ENCODE results near the gene PRRT1.

Gene PRRT1

DNA sequence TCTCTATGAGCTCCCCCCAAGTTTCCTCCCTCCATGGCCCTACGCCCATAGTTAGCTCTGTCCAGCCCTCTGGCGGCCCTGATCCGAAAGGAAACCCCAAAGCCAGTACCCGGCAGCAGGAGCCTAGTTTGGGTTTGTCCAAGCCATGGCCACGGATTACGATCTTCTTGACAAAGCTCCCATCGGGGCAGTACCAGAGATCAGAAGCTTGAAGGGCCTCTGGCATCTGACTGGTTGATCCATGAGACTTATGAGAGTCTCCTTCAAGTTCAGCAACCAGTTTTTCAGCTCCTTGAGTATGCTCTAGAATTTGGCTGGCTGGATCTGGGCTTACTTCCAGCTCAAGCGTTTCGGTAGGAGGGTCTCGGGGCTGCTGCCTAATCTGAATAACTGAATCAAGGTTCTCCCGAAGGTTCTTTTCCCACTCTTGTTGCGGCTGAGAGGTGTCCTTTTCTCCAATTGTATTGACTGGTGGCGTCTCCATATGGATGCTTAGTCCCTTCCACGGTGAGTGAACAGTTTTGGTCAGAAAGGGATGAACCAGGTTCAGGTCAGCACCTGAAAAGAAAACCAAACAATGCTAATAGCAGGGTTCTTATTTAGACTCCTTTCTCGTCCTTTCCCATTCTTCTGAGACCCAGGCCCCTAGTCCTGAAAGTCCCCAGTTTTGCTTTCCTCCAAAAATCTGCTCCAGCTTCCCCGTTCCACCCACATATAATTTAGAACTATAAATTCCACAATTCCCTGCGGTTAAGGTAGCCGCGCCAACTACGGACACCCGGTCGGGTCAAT, 22.2 kb downstream of the PRRT1 start:
- Histone ChIP-seq H3K4me3 (ENCODE audit: low read length in 2 of 2) (peak overlapping the region; percentile 70 to 80), H3K27ac (ENCODE audit: low read length) (peak overlapping the region; percentile 92), H3K9ac (ENCODE audit: low read length in 2 of 2) (peak overlapping the region; percentile 61 to 71), H3K27me3 (ENCODE audit: control insufficient read depth in 1 of 2, insufficient read depth in 2 of 2, low read length in 2 of 2) (no peaks in the 10 kb centered on the region), H3K9me3 (ENCODE audit: control insufficient read depth in 2 of 2, low read length in 2 of 2) (no peaks in the 10 kb centered on the region), H3K4me1 (ENCODE audit: control insufficient read depth, insufficient read depth, low read length) (peaks cover 29% of the 10 kb centered on the region), H3K36me3 (ENCODE audit: control insufficient read depth in 2 of 2, insufficient read depth in 2 of 2, low read length in 2 of 2) (peaks cover 10 to 11% of the 10 kb centered on the region in 2 donors)

DNA sequence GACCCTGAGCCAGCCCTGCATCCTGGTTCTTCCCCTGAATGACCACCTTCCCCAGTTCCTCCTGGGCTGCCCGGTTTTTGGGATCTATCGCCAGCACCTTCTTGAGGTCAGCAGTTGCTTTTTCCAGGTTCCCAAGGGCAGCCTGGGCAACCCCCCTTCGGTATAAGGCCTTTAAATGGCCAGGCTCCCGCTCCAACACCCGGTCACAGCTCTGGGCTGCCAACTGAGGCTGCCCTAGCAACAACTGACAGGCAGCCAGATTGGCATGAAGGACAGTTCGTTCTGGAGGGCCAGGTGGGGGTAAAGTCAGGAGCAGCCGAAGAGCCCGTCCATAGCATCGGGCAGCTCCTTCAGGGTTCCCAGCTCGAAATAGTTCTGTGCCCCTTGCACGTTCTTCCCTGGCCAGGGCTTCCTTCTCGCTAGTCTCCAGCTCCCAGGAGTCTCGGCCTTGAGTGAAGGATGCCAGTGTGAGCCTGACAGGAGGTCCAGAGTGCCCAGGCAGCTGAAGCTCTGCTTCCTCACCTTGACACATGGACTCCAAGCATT, 22.9 kb downstream of the PRRT1 start:
- peaks cover 11 to 14% of the 10 kb centered on the region in 2 donors for H3K36me3 ChIP-seq (ENCODE audit: control insufficient read depth in 2 of 2, insufficient read depth in 2 of 2, low read length in 2 of 2)
- H3K27me3 ChIP-seq (ENCODE audit: control insufficient read depth in 1 of 2, insufficient read depth in 2 of 2, low read length in 2 of 2) = no peaks in the 10 kb centered on the region
- peak overlapping the region; percentile 21 for H3K9ac ChIP-seq (ENCODE audit: low read length in 2 of 2)
- no peaks in the 10 kb centered on the region for H3K9me3 ChIP-seq (ENCODE audit: control insufficient read depth in 2 of 2, low read length in 2 of 2)
- H3K4me3 ChIP-seq (ENCODE audit: low read length in 2 of 2) = peak overlapping the region; percentile 70 to 80
- H3K4me1 ChIP-seq (ENCODE audit: control insufficient read depth, insufficient read depth, low read length) = peaks cover 32% of the 10 kb centered on the region
- peak overlapping the region; percentile 92 for H3K27ac ChIP-seq (ENCODE audit: low read length)

GRCh38 chr6:32127717-32128592, 23.8 kb downstream of the PRRT1 start, which contains the start of gene ATF6B:
TSS of gene ATF6B (minus strand) at chr6:32128246. CDS start at chr6:32128207, 39 bp downstream.
- H3K4me1 ChIP-seq (ENCODE audit: control insufficient read depth, insufficient read depth, low read length) = peaks cover 32% of the 10 kb centered on the region
- H3K36me3 ChIP-seq (ENCODE audit: control insufficient read depth in 2 of 2, insufficient read depth in 2 of 2, low read length in 2 of 2) = peaks cover 11 to 17% of the 10 kb centered on the region in 2 donors
- H3K9me3 ChIP-seq (ENCODE audit: control insufficient read depth in 2 of 2, low read length in 2 of 2) = no peaks in the 10 kb centered on the region
- peak within 1 kb of the TSS; percentile 92 for H3K27ac ChIP-seq (ENCODE audit: low read length)
- H3K27me3 ChIP-seq (ENCODE audit: control insufficient read depth in 1 of 2, insufficient read depth in 2 of 2, low read length in 2 of 2) = no peaks in the 10 kb centered on the region
- H3K9ac ChIP-seq (ENCODE audit: low read length in 2 of 2) = peak within 1 kb of the TSS; percentile 82 to 95
- H3K4me3 ChIP-seq (ENCODE audit: low read length in 2 of 2) = peak within 1 kb of the TSS; percentile 97 to 100

DNA sequence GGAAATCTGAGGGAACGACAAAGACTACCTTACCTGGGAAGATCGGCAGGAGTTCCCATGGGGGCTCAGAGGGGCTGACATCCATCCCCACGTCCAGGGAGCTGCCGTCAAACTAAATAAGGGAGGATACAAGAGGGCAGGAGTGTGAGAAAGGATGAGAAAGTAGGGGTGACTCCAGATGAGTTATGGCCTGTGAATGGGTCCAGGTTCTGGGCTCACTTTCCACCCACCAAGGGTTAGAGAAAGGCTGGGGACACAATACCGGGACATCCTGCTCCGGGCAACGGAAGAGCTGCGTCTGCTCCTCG, 24.4 kb downstream of the PRRT1 start:
- no peaks in the 10 kb centered on the region for H3K9me3 ChIP-seq (ENCODE audit: control insufficient read depth in 2 of 2, low read length in 2 of 2)
- no peaks in the 10 kb centered on the region for H3K27me3 ChIP-seq (ENCODE audit: control insufficient read depth in 1 of 2, insufficient read depth in 2 of 2, low read length in 2 of 2)
- peak overlapping the region; percentile 78 for H3K27ac ChIP-seq (ENCODE audit: low read length)
- H3K36me3 ChIP-seq (ENCODE audit: control insufficient read depth in 2 of 2, insufficient read depth in 2 of 2, low read length in 2 of 2) = peaks cover 11 to 17% of the 10 kb centered on the region in 2 donors
- peak overlapping the region; percentile 82 to 95 for H3K9ac ChIP-seq (ENCODE audit: low read length in 2 of 2)
- peaks cover 32% of the 10 kb centered on the region for H3K4me1 ChIP-seq (ENCODE audit: control insufficient read depth, insufficient read depth, low read length)
- peak overlapping the region; percentile 97 to 100 for H3K4me3 ChIP-seq (ENCODE audit: low read length in 2 of 2)

DNA sequence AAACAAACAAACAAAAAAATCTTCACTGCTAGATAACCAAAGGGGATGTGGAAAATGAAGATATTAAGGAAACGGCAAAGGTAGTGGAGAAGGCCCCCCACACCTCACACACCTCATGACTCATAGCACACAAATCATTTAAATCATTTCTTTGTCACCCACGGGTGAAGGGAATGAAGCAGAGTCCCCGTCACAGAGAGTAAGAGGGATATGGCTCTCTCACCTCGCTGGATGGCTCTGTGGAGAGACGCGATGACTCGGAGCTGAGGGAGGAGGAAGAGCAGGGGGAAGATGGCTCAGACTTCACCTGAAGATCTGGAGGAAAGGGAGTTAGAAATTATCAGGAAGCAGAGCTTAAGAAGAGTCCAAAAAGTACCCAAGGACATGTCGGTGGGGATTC, 24.9 kb downstream of the PRRT1 start:
- Histone ChIP-seq H3K36me3 (ENCODE audit: control insufficient read depth in 2 of 2, insufficient read depth in 2 of 2, low read length in 2 of 2) (peaks cover 15 to 21% of the 10 kb centered on the region in 2 donors), H3K9ac (ENCODE audit: low read length in 2 of 2) (peak overlapping the region; percentile 82 to 95), H3K9me3 (ENCODE audit: control insufficient read depth in 2 of 2, low read length in 2 of 2) (no peaks in the 10 kb centered on the region), H3K4me1 (ENCODE audit: control insufficient read depth, insufficient read depth, low read length) (peaks cover 32% of the 10 kb centered on the region), H3K4me3 (ENCODE audit: low read length in 2 of 2) (peak overlapping the region; percentile 97 to 100), H3K27me3 (ENCODE audit: control insufficient read depth in 1 of 2, insufficient read depth in 2 of 2, low read length in 2 of 2) (no peaks in the 10 kb centered on the region), H3K27ac (ENCODE audit: low read length) (no peak overlapping the region)

DNA sequence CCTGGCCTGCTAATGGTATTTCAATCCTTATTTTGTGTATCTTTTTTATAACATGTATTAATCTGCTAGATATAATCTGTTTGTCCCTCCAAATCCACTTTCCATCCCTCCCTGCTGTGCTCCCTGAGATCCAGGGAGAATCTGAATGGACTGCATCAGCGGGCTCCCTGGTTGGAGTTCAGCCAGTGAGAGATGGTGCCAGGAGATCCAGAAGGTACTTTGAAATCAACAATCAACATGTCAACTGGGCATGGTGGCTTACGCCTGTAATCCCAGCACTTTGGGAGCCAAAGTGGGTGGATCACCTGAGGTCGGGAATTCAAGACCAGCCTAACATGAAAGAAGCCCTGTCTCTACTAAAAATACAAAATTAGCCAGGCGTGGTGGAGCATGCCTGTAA, 28.1 kb downstream of the PRRT1 start:
- Histone ChIP-seq H3K4me1 (ENCODE audit: control insufficient read depth, insufficient read depth, low read length) (peaks cover 32% of the 10 kb centered on the region), H3K9ac (ENCODE audit: low read length in 2 of 2) (no peak overlapping the region), H3K27me3 (ENCODE audit: control insufficient read depth in 1 of 2, insufficient read depth in 2 of 2, low read length in 2 of 2) (no peaks in the 10 kb centered on the region), H3K36me3 (ENCODE audit: control insufficient read depth in 2 of 2, insufficient read depth in 2 of 2, low read length in 2 of 2) (peaks cover 35 to 36% of the 10 kb centered on the region in 2 donors), H3K9me3 (ENCODE audit: control insufficient read depth in 2 of 2, low read length in 2 of 2) (no peaks in the 10 kb centered on the region), H3K4me3 (ENCODE audit: low read length in 2 of 2) (no peak overlapping the region), H3K27ac (ENCODE audit: low read length) (no peak overlapping the region)

- Histone ChIP-seq H3K4me1 (ENCODE audit: control insufficient read depth, insufficient read depth, low read length) (peaks cover 16% of the 10 kb centered on the region), H3K27ac (ENCODE audit: low read length) (no peak overlapping the region), H3K9ac (ENCODE audit: low read length in 2 of 2) (no peak overlapping the region), H3K27me3 (ENCODE audit: control insufficient read depth in 1 of 2, insufficient read depth in 2 of 2, low read length in 2 of 2) (no peaks in the 10 kb centered on the region), H3K36me3 (ENCODE audit: control insufficient read depth in 2 of 2, insufficient read depth in 2 of 2, low read length in 2 of 2) (peaks cover 44 to 54% of the 10 kb centered on the region in 2 donors), H3K4me3 (ENCODE audit: low read length in 2 of 2) (no peak overlapping the region), H3K9me3 (ENCODE audit: control insufficient read depth in 2 of 2, low read length in 2 of 2) (no peaks in the 10 kb centered on the region)
These were observed 31.1 kb downstream of the PRRT1 start for GRCh38 chr6:32120573-32121059.

DNA sequence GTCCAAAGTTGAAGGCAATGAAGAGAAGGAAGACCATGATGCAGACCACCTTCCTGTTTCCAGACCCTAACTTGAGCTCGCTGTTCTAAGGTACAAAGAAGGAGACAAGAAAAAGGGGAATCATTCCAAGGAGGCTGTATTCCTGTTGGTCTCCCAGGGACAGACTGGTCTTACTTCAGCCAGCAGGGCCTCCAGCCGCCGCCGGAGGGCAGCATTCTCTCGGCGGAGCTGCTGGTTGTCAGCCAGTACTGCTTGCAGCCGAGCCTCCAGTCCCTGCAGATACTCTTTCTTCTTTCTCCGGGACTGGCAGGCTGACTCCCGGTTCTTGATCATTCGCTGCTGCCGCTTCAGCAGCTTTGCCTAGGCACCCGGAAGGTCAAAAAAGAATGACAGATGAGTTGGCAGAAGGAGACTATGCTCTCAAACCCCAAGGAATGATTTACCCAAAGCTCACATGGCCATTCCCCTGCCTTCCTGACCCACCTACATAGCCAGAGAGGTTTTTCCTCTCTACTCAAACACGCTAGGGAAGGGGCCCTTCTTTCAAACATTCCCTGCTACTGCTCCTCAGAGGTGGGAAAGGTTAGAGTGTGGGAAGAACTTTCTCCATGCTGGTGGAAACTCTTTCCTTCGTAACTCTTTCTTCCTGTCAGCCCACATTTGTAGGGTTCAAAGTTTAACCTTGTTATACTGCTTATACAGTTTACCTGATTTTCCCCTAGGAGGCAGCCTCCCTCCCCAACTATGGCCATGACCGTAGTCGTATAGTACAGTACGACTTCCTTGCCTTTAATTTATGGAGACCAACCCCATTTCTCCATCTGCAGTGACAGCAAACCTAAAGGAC, 32.7 kb downstream of the PRRT1 start:
- H3K27ac ChIP-seq (ENCODE audit: low read length) = peak overlapping the region; percentile 24
- peaks cover 47 to 53% of the 10 kb centered on the region in 2 donors for H3K36me3 ChIP-seq (ENCODE audit: control insufficient read depth in 2 of 2, insufficient read depth in 2 of 2, low read length in 2 of 2)
- H3K27me3 ChIP-seq (ENCODE audit: control insufficient read depth in 1 of 2, insufficient read depth in 2 of 2, low read length in 2 of 2) = no peaks in the 10 kb centered on the region
- H3K4me3 ChIP-seq (ENCODE audit: low read length in 2 of 2) = no peak overlapping the region
- H3K9me3 ChIP-seq (ENCODE audit: control insufficient read depth in 2 of 2, low read length in 2 of 2) = no peaks in the 10 kb centered on the region
- peaks cover 16% of the 10 kb centered on the region for H3K4me1 ChIP-seq (ENCODE audit: control insufficient read depth, insufficient read depth, low read length)
- H3K9ac ChIP-seq (ENCODE audit: low read length in 2 of 2) = peak overlapping the region; percentile 6 to 55

GRCh38 chr6:32117461-32117860, 34.3 kb downstream of the PRRT1 start:
- H3K4me3 ChIP-seq (ENCODE audit: low read length in 2 of 2) = no peak overlapping the region
- no peak overlapping the region for H3K9ac ChIP-seq (ENCODE audit: low read length in 2 of 2)
- peaks cover 47 to 48% of the 10 kb centered on the region in 2 donors for H3K36me3 ChIP-seq (ENCODE audit: control insufficient read depth in 2 of 2, insufficient read depth in 2 of 2, low read length in 2 of 2)
- H3K4me1 ChIP-seq (ENCODE audit: control insufficient read depth, insufficient read depth, low read length) = peaks cover 24% of the 10 kb centered on the region
- no peaks in the 10 kb centered on the region for H3K27me3 ChIP-seq (ENCODE audit: control insufficient read depth in 1 of 2, insufficient read depth in 2 of 2, low read length in 2 of 2)
- H3K9me3 ChIP-seq (ENCODE audit: control insufficient read depth in 2 of 2, low read length in 2 of 2) = no peaks in the 10 kb centered on the region
- H3K27ac ChIP-seq (ENCODE audit: low read length) = no peak overlapping the region

- peaks cover 41 to 42% of the 10 kb centered on the region in 2 donors for H3K36me3 ChIP-seq (ENCODE audit: control insufficient read depth in 2 of 2, insufficient read depth in 2 of 2, low read length in 2 of 2)
- H3K4me3 ChIP-seq (ENCODE audit: low read length in 2 of 2) = no peak overlapping the region
- no peak overlapping the region for H3K27ac ChIP-seq (ENCODE audit: low read length)
- H3K4me1 ChIP-seq (ENCODE audit: control insufficient read depth, insufficient read depth, low read length) = peaks cover 28% of the 10 kb centered on the region
- H3K27me3 ChIP-seq (ENCODE audit: control insufficient read depth in 1 of 2, insufficient read depth in 2 of 2, low read length in 2 of 2) = no peaks in the 10 kb centered on the region
- H3K9me3 ChIP-seq (ENCODE audit: control insufficient read depth in 2 of 2, low read length in 2 of 2) = no peaks in the 10 kb centered on the region
- H3K9ac ChIP-seq (ENCODE audit: low read length in 2 of 2) = no peak overlapping the region
These were observed 35.1 kb downstream of the PRRT1 start for GRCh38 chr6:32116674-32117073.

Measured in stomach smooth muscle (tissue), 2 donors.